ENCODE data around the gene ZNF669. TPM values are rescaled to one million over a fixed set of nuclear protein-coding genes. Genes with fewer than 3 reads are reported as not detected.
"Not testable (repeated sequence)": the region's sequence is repeated elsewhere in the genome, so short reads cannot be mapped to it uniquely, and the experiment has no call there.

ZNF669 gene
- total RNA-seq, 1 donor from 2014 or later, result 28.1 TPM

DNA sequence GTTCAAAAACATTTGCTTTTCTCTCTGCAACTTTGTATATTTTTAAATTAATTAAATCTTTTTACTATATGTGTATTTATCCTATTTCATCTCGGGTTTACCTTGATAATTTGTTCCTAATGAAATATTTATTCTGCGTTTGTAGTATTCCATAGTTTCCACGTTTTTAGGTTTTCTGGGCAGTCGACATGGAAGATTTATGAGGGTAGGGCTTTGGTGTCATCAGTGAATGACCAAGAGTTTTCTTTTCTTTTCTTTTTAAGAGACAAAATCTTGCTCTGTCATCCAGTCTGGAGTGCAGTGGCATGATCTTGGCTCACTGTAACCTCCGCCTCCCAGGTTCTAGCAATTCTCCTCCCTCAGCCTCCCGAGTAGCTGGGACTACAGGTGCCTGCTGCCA is 17.2 kb upstream of the ZNF669 start:
- H3K27ac Mint-ChIP-seq, result no peak overlapping the region
- peaks cover 22% of the 10 kb centered on the region for H3K9me3 Mint-ChIP-seq
- Histone ChIP-seq H3K36me3 (no peaks in the 10 kb centered on the region), H2AFZ (replicated peaks) (no peak overlapping the region), H3K9me3 (ENCODE audit: low read depth) (no peaks in the 10 kb centered on the region), H3F3A (ENCODE audit: low read depth) (no peaks in the 10 kb centered on the region), H3K4me1 (no peaks in the 10 kb centered on the region), H3K79me2 (ENCODE audit: low read depth) (no peaks in the 10 kb centered on the region), H4K20me1 (ENCODE audit: low read depth) (no peaks in the 10 kb centered on the region), H3K9ac (no peak overlapping the region), H3K27ac (no peak overlapping the region), H3K4me2 (no peak overlapping the region), H3K4me3 (no peak overlapping the region), H3K27me3 (no peaks in the 10 kb centered on the region)
- no peaks in the 10 kb centered on the region for H3K4me1 Mint-ChIP-seq
- no peak overlapping the region for H3K4me3 Mint-ChIP-seq
- H3K36me3 Mint-ChIP-seq, result peaks cover 10% of the 10 kb centered on the region
- peaks cover 2% of the 10 kb centered on the region for H3K27me3 Mint-ChIP-seq (ENCODE audit: insufficient read depth, low read depth)
- TF ChIP-seq, protein P1, sequence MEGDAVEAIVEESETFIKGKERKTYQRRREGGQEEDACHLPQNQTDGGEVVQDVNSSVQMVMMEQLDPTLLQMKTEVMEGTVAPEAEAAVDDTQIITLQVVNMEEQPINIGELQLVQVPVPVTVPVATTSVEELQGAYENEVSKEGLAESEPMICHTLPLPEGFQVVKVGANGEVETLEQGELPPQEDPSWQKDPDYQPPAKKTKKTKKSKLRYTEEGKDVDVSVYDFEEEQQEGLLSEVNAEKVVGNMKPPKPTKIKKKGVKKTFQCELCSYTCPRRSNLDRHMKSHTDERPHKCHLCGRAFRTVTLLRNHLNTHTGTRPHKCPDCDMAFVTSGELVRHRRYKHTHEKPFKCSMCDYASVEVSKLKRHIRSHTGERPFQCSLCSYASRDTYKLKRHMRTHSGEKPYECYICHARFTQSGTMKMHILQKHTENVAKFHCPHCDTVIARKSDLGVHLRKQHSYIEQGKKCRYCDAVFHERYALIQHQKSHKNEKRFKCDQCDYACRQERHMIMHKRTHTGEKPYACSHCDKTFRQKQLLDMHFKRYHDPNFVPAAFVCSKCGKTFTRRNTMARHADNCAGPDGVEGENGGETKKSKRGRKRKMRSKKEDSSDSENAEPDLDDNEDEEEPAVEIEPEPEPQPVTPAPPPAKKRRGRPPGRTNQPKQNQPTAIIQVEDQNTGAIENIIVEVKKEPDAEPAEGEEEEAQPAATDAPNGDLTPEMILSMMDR (IDR thresholded peaks at IDR 0.05), result no peak
- DNase-seq (ENCODE audit: low spot score), result no peak

DNA sequence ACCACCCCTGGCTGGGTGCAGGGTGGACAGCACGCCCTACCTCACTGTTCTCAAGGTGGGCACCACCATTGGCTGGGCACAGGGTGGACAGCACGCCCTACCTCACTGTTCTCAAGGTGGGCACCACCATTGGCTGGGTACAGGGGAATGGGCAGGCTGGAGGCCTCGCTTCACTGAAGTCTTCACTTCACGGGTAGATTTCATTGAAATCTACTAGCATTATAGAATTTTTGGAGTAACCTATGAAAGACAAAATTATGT is 16.2 kb upstream of the ZNF669 start:
- H3K9me3 ChIP-seq (ENCODE audit: low read depth); H3K27ac ChIP-seq; H3K27me3 ChIP-seq; H3K79me2 ChIP-seq (ENCODE audit: low read depth); H3K4me1 ChIP-seq; H3K27me3 Mint-ChIP-seq (ENCODE audit: insufficient read depth, low read depth); H3K9ac ChIP-seq; H2AFZ ChIP-seq (replicated peaks); H4K20me1 ChIP-seq (ENCODE audit: low read depth); H3F3A ChIP-seq (ENCODE audit: low read depth); H3K4me2 ChIP-seq; H3K27ac Mint-ChIP-seq; H3K36me3 ChIP-seq; DNase-seq (ENCODE audit: low spot score); H3K4me3 ChIP-seq; H3K4me3 Mint-ChIP-seq; H3K4me1 Mint-ChIP-seq; H3K36me3 Mint-ChIP-seq: not testable (repeated sequence)
- H3K9me3 Mint-ChIP-seq, result peaks cover 18% of the 10 kb centered on the region

DNA sequence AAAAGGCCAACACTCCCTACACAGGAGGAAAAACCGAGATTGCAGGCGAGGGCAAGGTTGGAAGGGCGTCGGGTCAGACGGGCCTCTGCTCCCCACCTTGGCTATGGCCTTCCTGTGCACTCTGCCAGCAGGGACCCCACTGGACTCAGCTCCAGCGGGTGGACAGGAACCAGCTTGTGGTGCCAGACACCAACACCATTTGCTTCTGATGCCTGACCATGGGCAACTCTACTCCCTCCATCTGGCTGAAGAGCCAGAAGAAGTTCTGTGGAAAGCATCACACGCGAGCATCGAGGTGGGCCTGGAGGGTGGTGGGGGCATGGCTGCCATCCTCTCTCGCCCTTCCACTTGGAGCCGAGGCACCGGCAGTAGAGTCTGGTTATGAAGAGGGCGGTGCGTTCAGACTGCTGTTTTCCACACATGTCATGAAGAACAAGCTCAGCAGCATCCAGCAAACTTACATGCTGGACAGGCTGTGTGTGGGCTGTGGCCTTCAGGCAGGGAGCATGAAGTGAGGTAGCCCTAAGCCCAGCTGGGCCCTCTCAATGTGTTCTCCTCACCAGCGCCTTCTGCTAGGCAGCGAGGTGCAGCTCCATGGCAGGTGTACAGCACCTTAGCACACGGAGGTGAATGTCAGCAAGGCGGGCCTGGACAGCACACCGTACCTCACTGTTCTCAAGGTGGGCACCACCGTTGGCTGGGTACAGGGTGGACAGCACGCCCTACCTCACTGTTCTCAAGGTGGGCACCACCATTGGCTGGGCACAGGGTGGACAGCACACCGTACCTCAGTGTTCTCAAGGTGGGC is 15.6 kb upstream of the ZNF669 start:
- Histone ChIP-seq H4K20me1 (ENCODE audit: low read depth) (no peaks in the 10 kb centered on the region), H2AFZ (replicated peaks) (no peak overlapping the region)
- peaks cover 7% of the 10 kb centered on the region for H3K27me3 Mint-ChIP-seq (ENCODE audit: insufficient read depth, low read depth)

DNA sequence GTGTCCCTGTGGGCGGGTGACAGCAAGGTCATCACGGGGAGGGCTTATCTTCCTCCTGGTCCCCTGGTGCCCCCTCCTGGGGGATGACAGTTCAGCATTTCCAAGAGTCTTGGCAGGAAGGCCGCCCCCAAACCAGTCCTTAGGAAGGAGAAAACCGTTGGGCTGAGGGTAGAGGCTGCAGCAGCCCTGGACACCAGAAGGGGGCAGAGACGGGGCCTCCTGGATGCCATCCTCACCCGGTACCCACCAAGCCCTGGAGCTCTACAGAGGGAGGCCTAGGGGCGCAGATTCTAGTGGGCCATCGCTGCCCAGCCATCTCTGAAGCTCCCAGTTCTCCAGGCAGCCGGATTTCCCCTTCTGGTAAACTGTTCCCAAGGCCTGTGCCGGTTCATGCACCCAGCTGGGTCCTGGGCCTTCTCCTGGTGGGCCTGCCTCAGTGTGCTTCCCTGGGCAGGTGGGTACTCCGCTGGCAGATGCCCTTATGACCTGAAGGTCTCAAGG is 14.8 kb upstream of the ZNF669 start:
- peaks cover 5% of the 10 kb centered on the region for H3K27me3 Mint-ChIP-seq (ENCODE audit: insufficient read depth, low read depth)
- no peak overlapping the region for H2AFZ ChIP-seq (replicated peaks)
- no peaks in the 10 kb centered on the region for H3K27me3 ChIP-seq
- H3K9ac ChIP-seq, result no peak overlapping the region
- no peak overlapping the region for H3K4me3 ChIP-seq
- H3K27ac Mint-ChIP-seq, result no peak overlapping the region
- H3K36me3 Mint-ChIP-seq, result peaks cover 2% of the 10 kb centered on the region
- H3K9me3 ChIP-seq (ENCODE audit: low read depth), result no peaks in the 10 kb centered on the region
- no peaks in the 10 kb centered on the region for H3K4me1 ChIP-seq
- H3K4me2 ChIP-seq, result no peak overlapping the region
- no peaks in the 10 kb centered on the region for H3K79me2 ChIP-seq (ENCODE audit: low read depth)
- H3K4me1 Mint-ChIP-seq, result no peaks in the 10 kb centered on the region
- peaks cover 12% of the 10 kb centered on the region for H3K9me3 Mint-ChIP-seq
- peaks cover 3% of the 10 kb centered on the region for H3F3A ChIP-seq (ENCODE audit: low read depth)
- DNase-seq (ENCODE audit: low spot score), result peak; percentile 64
- no peak overlapping the region for H3K27ac ChIP-seq
- H4K20me1 ChIP-seq (ENCODE audit: low read depth), result no peaks in the 10 kb centered on the region
- H3K4me3 Mint-ChIP-seq, result no peak overlapping the region
- no peaks in the 10 kb centered on the region for H3K36me3 ChIP-seq
- no peak for TF ChIP-seq EZH2phosphoT487 (IDR thresholded peaks at IDR 0.05)
- TF ChIP-seq, protein P1 (IDR thresholded peaks at IDR 0.05), result peak; percentile 33

More for the DNA sequence above, 15.6 kb upstream of the ZNF669 start:
- no peak overlapping the region for H3K9ac ChIP-seq
- Mint-ChIP-seq H3K36me3 (peaks cover 8% of the 10 kb centered on the region), H3K27ac (no peak overlapping the region), H3K4me1 (no peaks in the 10 kb centered on the region), H3K4me3 (no peak overlapping the region), H3K9me3 (peaks cover 18% of the 10 kb centered on the region)
- no peak for DNase-seq (ENCODE audit: low spot score)
- H3K27me3 ChIP-seq, result no peaks in the 10 kb centered on the region
- H3K79me2 ChIP-seq (ENCODE audit: low read depth), result no peaks in the 10 kb centered on the region
- H3K4me2 ChIP-seq, result no peak overlapping the region
- no peaks in the 10 kb centered on the region for H3K9me3 ChIP-seq (ENCODE audit: low read depth)
- H3K4me1 ChIP-seq, result no peaks in the 10 kb centered on the region
- peaks cover 3% of the 10 kb centered on the region for H3F3A ChIP-seq (ENCODE audit: low read depth)
- no peak overlapping the region for H3K27ac ChIP-seq
- TF ChIP-seq EZH2phosphoT487 (IDR thresholded peaks at IDR 0.05) (no peak), EZH2 (IDR thresholded peaks at IDR 0.05) (no peak)
- TF ChIP-seq, protein P1 (IDR thresholded peaks at IDR 0.05), result no peak
- no peak overlapping the region for H3K4me3 ChIP-seq
- no peaks in the 10 kb centered on the region for H3K36me3 ChIP-seq
